NCI-H226 (cell line): ENCODE data around the gene MYO9B.
"Not testable (repeated sequence)": the region's sequence is repeated elsewhere in the genome, so short reads cannot be mapped to it uniquely, and the experiment has no call there.

Source experiments
- DNase-seq: peaks from one replicate; pipeline ENCODE4 v3.0.0-alpha.2; 2015

The MYO9B gene

GRCh38 chr19:17094694-17095093, 19.1 kb downstream of the MYO9B start:
- not testable (repeated sequence) for DNase-seq

GRCh38 chr19:17095141-17095919, 19.8 kb downstream of the MYO9B start:
- no peak for DNase-seq

GRCh38 chr19:17097593-17098126, 22.1 kb downstream of the MYO9B start:
- no peak for DNase-seq

GRCh38 chr19:17098326-17098725, 22.7 kb downstream of the MYO9B start:
- no peak for DNase-seq

GRCh38 chr19:17101686-17102628, 26.4 kb downstream of the MYO9B start:
- DNase-seq: no peak

GRCh38 chr19:17103177-17103576, 27.6 kb downstream of the MYO9B start:
- DNase-seq: no peak

GRCh38 chr19:17104679-17105078, 29.1 kb downstream of the MYO9B start:
- no peak for DNase-seq

GRCh38 chr19:17105556-17105955, 30.0 kb downstream of the MYO9B start:
- no peak for DNase-seq

- DNase-seq: peak; percentile 17
Observed at GRCh38 chr19:17106964-17107363, 31.4 kb downstream of the MYO9B start.

- peak; percentile 98 for DNase-seq
Observed at GRCh38 chr19:17107546-17108452, 32.2 kb downstream of the MYO9B start.

- no peak for DNase-seq
Observed at GRCh38 chr19:17108453-17108784, 32.8 kb downstream of the MYO9B start.

GRCh38 chr19:17109300-17109699, 33.7 kb downstream of the MYO9B start:
- DNase-seq: no peak

GRCh38 chr19:17109962-17110598, 34.5 kb downstream of the MYO9B start:
- DNase-seq: no peak

GRCh38 chr19:17110599-17110966, 35.0 kb downstream of the MYO9B start:
- no peak for DNase-seq

GRCh38 chr19:17111766-17112165, 36.2 kb downstream of the MYO9B start:
- DNase-seq: no peak

- no peak for DNase-seq
Observed at GRCh38 chr19:17112271-17112670, 36.7 kb downstream of the MYO9B start.

GRCh38 chr19:17112700-17113099, 37.1 kb downstream of the MYO9B start:
- no peak for DNase-seq

GRCh38 chr19:17113127-17113785, 37.7 kb downstream of the MYO9B start:
- no peak for DNase-seq

- no peak for DNase-seq
Observed at GRCh38 chr19:17114414-17114831, 38.8 kb downstream of the MYO9B start.

- no peak for DNase-seq
Observed at GRCh38 chr19:17116996-17117702, 41.6 kb downstream of the MYO9B start.

GRCh38 chr19:17118957-17119356, 43.4 kb downstream of the MYO9B start:
- no peak for DNase-seq
